Measurements from ENCODE around the gene EPB42. TPM values are rescaled to one million over a fixed set of nuclear protein-coding genes. Genes with fewer than 3 reads are reported as not detected.

The EPB42 gene
- total RNA-seq, 6 experiments from 2014 or later: 0.20 to 3.4 (median 0.64) TPM; not detected in 3

DNA sequence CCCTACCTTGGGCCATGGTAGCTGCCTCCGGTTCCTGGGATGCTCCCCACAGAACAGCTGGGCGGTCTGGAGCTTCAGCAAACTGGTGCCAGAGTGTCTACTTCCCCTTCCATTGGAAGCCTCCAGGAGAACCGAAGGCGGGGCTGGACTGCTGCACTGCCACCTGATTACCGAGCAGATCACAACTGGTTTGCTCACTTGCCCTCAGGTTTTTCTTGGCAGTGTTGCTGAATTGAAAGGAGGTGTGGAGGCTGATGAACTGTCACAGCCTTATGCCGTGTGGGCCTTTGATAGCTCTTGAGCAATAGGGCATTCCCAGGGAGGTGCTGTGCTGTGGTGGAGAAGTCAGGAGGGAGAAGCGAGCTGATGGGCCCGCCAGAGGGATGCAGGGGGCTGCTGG, 46.0 kb upstream of the EPB42 start, which contains the start of gene TGM5:
Gene TGM5 (minus strand): TSS at position 95 of the 400 bp plus-strand sequence. CDS start 79 bp downstream, at position 16.
- DNase-seq (no peak), ATAC-seq (peak in 1 of 4 donors; percentile 45)
- H3K9me3 ChIP-seq: no peaks in the 10 kb centered on the region
- no peaks in the 10 kb centered on the region for H3K27me3 ChIP-seq
- H3K4me1 ChIP-seq: no peaks in the 10 kb centered on the region
- intact Hi-C loops (cut with DNase I): no loop called here
- no peak within 1 kb of the TSS for H3K4me3 ChIP-seq
- H3K36me3 ChIP-seq: no peaks in the 10 kb centered on the region
- no peak within 1 kb of the TSS for H3K27ac ChIP-seq
- TF ChIP-seq POLR2A (IDR thresholded peaks at IDR 0.05): no peak
- TF ChIP-seq, protein P1, sequence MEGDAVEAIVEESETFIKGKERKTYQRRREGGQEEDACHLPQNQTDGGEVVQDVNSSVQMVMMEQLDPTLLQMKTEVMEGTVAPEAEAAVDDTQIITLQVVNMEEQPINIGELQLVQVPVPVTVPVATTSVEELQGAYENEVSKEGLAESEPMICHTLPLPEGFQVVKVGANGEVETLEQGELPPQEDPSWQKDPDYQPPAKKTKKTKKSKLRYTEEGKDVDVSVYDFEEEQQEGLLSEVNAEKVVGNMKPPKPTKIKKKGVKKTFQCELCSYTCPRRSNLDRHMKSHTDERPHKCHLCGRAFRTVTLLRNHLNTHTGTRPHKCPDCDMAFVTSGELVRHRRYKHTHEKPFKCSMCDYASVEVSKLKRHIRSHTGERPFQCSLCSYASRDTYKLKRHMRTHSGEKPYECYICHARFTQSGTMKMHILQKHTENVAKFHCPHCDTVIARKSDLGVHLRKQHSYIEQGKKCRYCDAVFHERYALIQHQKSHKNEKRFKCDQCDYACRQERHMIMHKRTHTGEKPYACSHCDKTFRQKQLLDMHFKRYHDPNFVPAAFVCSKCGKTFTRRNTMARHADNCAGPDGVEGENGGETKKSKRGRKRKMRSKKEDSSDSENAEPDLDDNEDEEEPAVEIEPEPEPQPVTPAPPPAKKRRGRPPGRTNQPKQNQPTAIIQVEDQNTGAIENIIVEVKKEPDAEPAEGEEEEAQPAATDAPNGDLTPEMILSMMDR (IDR thresholded peaks at IDR 0.05): no peak
- 70% methylated on average over 5 of the region's 8 CpGs for WGBS (ENCODE audit: insufficient coverage, low coverage, low lambda C conversion rate, missing lambda C conversion rate)

DNA sequence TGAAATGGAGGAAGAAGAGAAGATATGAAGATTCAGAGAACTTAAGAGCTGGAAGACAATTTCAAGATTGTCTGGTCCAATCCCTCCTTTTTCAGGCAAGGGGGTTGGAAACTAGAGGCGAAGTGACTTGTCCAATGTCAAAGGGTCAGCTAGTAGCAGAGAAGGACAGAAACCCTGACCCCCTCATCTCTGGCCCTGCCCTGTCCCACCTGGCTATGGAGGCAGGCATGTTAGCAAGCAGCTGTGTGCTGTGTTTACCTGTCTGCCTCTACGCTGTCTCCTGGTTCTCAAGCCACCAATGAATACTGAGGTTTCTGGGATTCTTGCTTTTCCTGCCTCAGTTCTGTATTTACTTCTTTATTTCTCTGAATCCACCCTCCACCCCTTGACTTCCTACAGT, 45.6 kb upstream of the EPB42 start:
- no peak for ATAC-seq
- intact Hi-C loops (cut with DNase I): no loop called here
- Histone ChIP-seq H3K4me3 (no peak overlapping the region), H3K9me3 (no peaks in the 10 kb centered on the region), H3K27me3 (no peaks in the 10 kb centered on the region), H3K27ac (no peak overlapping the region), H3K4me1 (no peaks in the 10 kb centered on the region), H3K36me3 (no peaks in the 10 kb centered on the region)
- no peak for TF ChIP-seq POLR2A (IDR thresholded peaks at IDR 0.05)
- TF ChIP-seq, protein P1 (IDR thresholded peaks at IDR 0.05): no peak
- no peak for DNase-seq
- WGBS (ENCODE audit: insufficient coverage, low coverage, low lambda C conversion rate, missing lambda C conversion rate): 88% methylated on average over 2 of the region's 2 CpGs

DNA sequence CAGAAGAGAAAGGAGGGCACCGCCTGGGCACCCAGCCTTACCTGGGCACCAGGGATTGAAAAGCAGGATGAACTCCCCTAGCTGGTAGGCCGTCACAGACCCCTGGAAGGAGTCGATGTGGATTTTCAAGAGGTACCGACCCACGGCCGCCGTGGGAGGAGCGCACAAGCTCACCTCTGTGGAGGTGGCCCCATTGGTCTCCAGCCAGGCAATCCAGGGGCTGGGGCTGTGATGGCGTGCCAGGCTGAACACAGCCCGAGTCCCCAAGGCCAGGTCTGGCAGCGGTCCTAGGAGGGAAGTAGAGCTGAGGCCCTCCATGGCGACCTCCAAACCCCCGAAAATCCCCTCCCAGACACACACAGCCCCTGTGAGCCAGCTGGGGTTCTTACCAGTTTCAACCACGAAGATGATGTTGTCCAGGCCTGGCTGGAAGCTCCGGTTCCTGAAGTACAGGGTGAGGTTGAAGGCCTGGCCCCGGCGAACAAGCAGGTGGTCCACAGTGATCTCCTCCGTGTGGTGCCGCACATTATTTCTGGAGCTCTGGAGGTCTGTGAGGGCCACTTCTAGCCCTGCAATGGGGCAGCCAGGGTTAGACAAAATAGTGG, 39.3 kb upstream of the EPB42 start:
- H3K4me3 ChIP-seq: no peak overlapping the region
- H3K27me3 ChIP-seq: no peaks in the 10 kb centered on the region
- no peaks in the 10 kb centered on the region for H3K4me1 ChIP-seq
- TF ChIP-seq, protein P1 (IDR thresholded peaks at IDR 0.05): no peak
- TF ChIP-seq POLR2A (IDR thresholded peaks at IDR 0.05): no peak
- ATAC-seq (no peak), DNase-seq (peak in 1 of 3 donors; percentile 42)
- H3K9me3 ChIP-seq: no peaks in the 10 kb centered on the region
- 67% methylated on average over 1 of the region's 19 CpGs for WGBS (ENCODE audit: insufficient coverage, low coverage, low lambda C conversion rate, missing lambda C conversion rate)
- intact Hi-C loops (cut with DNase I): no loop called here
- H3K36me3 ChIP-seq: no peaks in the 10 kb centered on the region
- no peak overlapping the region for H3K27ac ChIP-seq

DNA sequence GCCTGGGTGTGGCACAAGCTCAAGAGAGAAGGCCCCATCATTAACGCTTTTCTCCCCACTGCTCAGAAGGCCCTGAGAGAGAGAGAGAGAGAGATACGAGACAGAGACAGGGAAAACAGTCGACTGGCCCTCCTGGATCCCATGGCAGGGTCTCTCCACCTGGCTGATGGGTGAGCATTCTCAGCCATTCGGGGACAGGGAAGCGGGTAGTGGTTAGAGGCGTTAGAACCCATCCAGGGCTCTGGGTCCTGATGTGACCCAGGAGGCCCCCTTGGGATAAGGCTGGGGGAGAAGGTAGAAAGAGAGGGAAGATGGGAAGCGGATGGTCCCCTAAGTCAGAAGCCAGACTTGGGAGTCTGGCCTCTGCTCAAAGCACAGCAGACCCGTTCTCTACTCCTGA, 38.0 kb upstream of the EPB42 start:
- Histone ChIP-seq H3K4me1 (no peaks in the 10 kb centered on the region), H3K27me3 (no peaks in the 10 kb centered on the region), H3K36me3 (no peaks in the 10 kb centered on the region), H3K4me3 (no peak overlapping the region), H3K27ac (no peak overlapping the region), H3K9me3 (no peaks in the 10 kb centered on the region)
- 86% methylated on average over 2 of the region's 8 CpGs for WGBS (ENCODE audit: insufficient coverage, low coverage, low lambda C conversion rate, missing lambda C conversion rate)
- DNase-seq (peak in 1 of 3 donors; percentile 31), ATAC-seq (no peak)
- intact Hi-C loops (cut with DNase I): no loop called here
- no peak for TF ChIP-seq POLR2A (IDR thresholded peaks at IDR 0.05)
- TF ChIP-seq, protein P1 (IDR thresholded peaks at IDR 0.05): no peak

Measured in right lobe of liver (tissue), 6 donors.